Brain microvascular endothelial cell (primary cell): ENCODE data around the gene LNPK.
A peak's percentile ranks its signal among the peaks of the same experiment; 100 is the strongest.

Experiments
- DNase-seq: peaks from one replicate; pipeline ENCODE4 v3.0.0-alpha.2; 2020
- H3K27ac ChIP-seq: fragments of 250-450 bp; sonication (Bioruptor Pico); 2 replicates; pipeline ENCODE4 v1.5.1; 2020; ENCODE audit warnings: mild to moderate bottlenecking, moderate library complexity
- H3K27me3 ChIP-seq: fragments of 250-450 bp; sonication (Bioruptor Pico); replicated peaks from 2 replicates; pipeline ENCODE4 v1.5.1; 2020; ENCODE audit warnings: mild to moderate bottlenecking
- H3K36me3 ChIP-seq: fragments of 250-450 bp; sonication (Bioruptor Pico); replicated peaks from 2 replicates; pipeline ENCODE4 v1.5.1; 2020; ENCODE audit warnings: mild to moderate bottlenecking
- H3K4me3 ChIP-seq: 2 replicates; pipeline ENCODE4 v1.5.1; 2011; ENCODE audit warnings: low read depth, mild to moderate bottlenecking, control low read depth, low read length, moderate library complexity
- in situ Hi-C: cut with HindIII; loops from 2 replicates; pipeline ENCODE4 v1.10.0; 2017; ENCODE audit warnings: low sequenced_read_pairs, low pct_ligation_motif_present
- TF ChIP-seq, protein P1 (sequence below): IDR thresholded peaks from 2 replicates; pipeline ENCODE4 v1.5.1; 2011; ENCODE audit warnings: low read depth, mild to moderate bottlenecking, moderate library complexity, low read length, control low read depth, inconsistent platforms; ENCODE audit errors: missing control alignments

Gene LNPK

DNA sequence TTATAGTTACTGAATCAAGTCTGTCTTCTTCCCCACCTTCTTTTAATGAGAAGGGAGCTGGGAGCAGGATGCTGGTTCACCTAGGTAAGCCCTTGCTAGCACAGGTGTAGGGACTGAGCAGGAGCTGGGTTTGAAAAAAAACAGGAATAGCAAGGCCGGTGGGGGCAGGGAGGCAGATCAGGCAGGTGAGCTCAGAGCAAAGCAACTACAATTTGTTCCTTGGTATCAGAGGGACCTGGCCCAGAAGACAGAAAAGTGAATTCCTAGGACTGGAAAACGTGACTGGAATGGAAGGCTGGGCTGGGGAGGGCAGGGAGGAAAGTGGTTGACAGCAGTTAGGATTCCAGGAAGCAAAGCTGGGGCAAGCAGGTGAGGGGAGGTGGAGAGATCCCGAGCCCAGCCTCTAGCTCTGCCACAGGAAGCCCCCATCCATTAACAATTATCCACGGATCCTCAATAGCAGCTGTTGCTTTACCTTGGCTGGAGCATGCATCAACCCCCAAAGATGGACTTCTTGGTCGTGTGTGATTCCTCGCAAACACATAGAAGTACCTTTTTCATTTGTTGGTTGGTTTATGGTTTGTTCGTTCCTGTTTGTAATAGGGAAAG, 118.4 kb downstream of the LNPK start:
- H3K36me3 ChIP-seq, result no peaks in the 10 kb centered on the region
- TF ChIP-seq, protein P1, sequence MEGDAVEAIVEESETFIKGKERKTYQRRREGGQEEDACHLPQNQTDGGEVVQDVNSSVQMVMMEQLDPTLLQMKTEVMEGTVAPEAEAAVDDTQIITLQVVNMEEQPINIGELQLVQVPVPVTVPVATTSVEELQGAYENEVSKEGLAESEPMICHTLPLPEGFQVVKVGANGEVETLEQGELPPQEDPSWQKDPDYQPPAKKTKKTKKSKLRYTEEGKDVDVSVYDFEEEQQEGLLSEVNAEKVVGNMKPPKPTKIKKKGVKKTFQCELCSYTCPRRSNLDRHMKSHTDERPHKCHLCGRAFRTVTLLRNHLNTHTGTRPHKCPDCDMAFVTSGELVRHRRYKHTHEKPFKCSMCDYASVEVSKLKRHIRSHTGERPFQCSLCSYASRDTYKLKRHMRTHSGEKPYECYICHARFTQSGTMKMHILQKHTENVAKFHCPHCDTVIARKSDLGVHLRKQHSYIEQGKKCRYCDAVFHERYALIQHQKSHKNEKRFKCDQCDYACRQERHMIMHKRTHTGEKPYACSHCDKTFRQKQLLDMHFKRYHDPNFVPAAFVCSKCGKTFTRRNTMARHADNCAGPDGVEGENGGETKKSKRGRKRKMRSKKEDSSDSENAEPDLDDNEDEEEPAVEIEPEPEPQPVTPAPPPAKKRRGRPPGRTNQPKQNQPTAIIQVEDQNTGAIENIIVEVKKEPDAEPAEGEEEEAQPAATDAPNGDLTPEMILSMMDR, result no peak
- in situ Hi-C loops, result no loop called here
- H3K27ac ChIP-seq, result no peak overlapping the region
- DNase-seq, result no peak
- no peaks in the 10 kb centered on the region for H3K27me3 ChIP-seq
- H3K4me3 ChIP-seq, result no peak overlapping the region

DNA sequence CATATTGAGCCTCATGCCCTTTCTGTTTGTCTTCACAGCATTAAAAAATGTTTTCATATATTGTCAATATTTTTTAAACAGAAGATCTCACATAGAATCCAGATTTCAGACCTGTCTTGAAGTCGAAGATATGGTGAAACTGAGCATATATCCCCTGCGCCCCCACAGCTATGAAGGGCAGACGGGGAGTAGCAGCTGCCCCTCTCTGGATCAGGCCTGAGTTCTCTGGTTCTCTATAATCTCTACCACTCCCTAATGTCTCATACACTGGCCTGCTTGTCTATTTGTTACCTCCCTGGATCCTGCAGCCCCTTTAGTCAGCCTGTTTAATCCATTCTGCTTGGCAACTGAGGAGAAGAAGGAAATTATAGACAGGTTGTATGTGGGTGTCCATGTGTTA, 122.4 kb downstream of the LNPK start:
- TF ChIP-seq, protein P1, result no peak
- no peak for DNase-seq
- Histone ChIP-seq H3K27ac (no peak overlapping the region), H3K27me3 (no peaks in the 10 kb centered on the region), H3K4me3 (no peak overlapping the region), H3K36me3 (no peaks in the 10 kb centered on the region)
- in situ Hi-C loops, result no loop called here

DNA sequence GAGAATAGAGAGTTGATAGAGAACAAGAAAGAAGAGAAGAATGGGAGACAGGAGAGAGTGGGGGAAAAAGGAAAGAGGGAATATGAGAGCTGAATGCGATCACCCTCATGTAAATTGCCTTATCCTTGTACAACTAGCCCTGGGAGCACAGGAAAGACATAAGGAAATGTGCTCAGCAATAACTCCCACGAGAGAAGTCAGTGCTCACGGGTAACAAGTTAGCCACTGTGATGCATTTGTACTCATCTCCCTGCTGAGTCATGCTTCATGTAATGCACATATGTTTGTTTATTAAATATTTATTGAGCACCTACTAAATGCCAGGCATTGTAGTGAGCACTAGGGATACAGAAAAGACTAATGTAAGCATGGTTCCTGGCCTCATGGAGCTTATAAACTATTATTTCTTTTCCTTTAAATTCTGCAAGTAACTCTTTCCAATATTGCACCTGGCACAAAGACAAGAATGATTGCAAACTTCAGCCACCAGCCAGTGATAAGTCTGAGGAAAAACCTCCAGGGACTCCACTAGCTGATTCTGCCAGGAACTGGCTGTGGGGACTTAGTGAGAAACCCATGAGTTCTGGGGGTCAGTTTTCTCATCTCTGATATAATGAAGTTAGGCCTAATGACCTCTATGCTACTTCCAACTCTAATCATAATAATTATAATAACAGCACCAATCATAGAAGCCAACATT, 124.1 kb downstream of the LNPK start:
- TF ChIP-seq, protein P1, result no peak
- H3K36me3 ChIP-seq, result no peaks in the 10 kb centered on the region
- peak; percentile 4 for DNase-seq
- in situ Hi-C loops, result no loop called here
- H3K4me3 ChIP-seq, result no peak overlapping the region
- no peaks in the 10 kb centered on the region for H3K27me3 ChIP-seq
- H3K27ac ChIP-seq, result no peak overlapping the region

DNA sequence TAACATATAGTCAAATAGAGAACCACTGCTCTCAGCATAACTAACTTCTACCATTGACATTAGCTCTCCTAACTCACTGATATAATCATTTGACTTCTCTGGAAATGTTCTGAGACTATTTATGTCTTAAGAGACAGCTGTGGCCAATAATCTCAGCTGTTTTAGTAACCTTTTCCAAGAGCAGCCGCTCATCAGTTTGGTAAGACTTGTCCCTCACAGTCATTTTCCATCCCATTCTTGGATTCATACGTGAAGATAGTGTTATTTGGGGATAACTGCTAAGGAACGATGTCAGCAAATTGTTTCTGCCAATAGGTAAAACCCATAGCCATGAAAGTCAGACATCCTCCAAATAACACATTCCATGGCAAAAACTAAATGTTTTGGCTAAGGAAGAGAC, 127.8 kb downstream of the LNPK start:
- Histone ChIP-seq H3K36me3 (no peaks in the 10 kb centered on the region), H3K27ac (no peak overlapping the region), H3K27me3 (no peaks in the 10 kb centered on the region), H3K4me3 (no peak overlapping the region)
- DNase-seq, result no peak
- in situ Hi-C loops, result no loop called here
- TF ChIP-seq, protein P1, result no peak
